Neural crest cell (in vitro differentiated cells): Measurements from ENCODE around the gene SLX4. TPM values are rescaled to one million over a fixed set of nuclear protein-coding genes. Genes with fewer than 3 reads are reported as not detected.

Source experiments
- DNase-seq: peaks from one replicate; pipeline ENCODE4 v3.0.0; 2021; ENCODE audit warnings: low read depth, mixed read lengths, low spot score
- H3K27ac Mint-ChIP-seq: one replicate; pipeline ENCODE4 v1.8.0; 2021; ENCODE audit warnings: mild to moderate bottlenecking, mixed read lengths; ENCODE audit not compliant: unreplicated experiment
- H3K27me3 Mint-ChIP-seq: 2 replicates; pipeline ENCODE4 v1.8.0; 2021; ENCODE audit warnings: low read depth, mild to moderate bottlenecking, mixed read lengths
- H3K36me3 Mint-ChIP-seq: 2 replicates; pipeline ENCODE4 v1.8.0; 2021; ENCODE audit warnings: low read depth, mild to moderate bottlenecking, mixed read lengths
- H3K4me1 Mint-ChIP-seq: 2 replicates; pipeline ENCODE4 v1.8.0; 2021; ENCODE audit warnings: mixed read lengths
- H3K4me3 Mint-ChIP-seq: one replicate; pipeline ENCODE4 v1.8.0; 2021; ENCODE audit warnings: mild to moderate bottlenecking, mixed read lengths
- H3K9me3 Mint-ChIP-seq: 2 replicates; pipeline ENCODE4 v1.8.0; 2021; ENCODE audit warnings: mixed read lengths
- total RNA-seq: library from RNA; stranded (reverse); gene quantifications from 2 replicates; pipeline ENCODE4 v1.2.1, GENCODE V29; 2021
- TF ChIP-seq, protein P1 (sequence below): fragments of 200-600 bp; sonication (generic); conservative IDR thresholded peaks from 2 replicates; pipeline ENCODE4 v1.5.0; 2021; ENCODE audit warnings: antibody characterized with exemption, mild to moderate bottlenecking

SLX4 gene
- total RNA-seq, 1 donor from 2014 or later = 17.7 TPM

GRCh38 chr16:3569851-3570250, 41.6 kb downstream of the SLX4 start:
- H3K27ac Mint-ChIP-seq = no peak overlapping the region
- H3K36me3 Mint-ChIP-seq = peaks cover 5% of the 10 kb centered on the region
- H3K4me3 Mint-ChIP-seq = no peak overlapping the region
- no peak for DNase-seq
- TF ChIP-seq, protein P1, sequence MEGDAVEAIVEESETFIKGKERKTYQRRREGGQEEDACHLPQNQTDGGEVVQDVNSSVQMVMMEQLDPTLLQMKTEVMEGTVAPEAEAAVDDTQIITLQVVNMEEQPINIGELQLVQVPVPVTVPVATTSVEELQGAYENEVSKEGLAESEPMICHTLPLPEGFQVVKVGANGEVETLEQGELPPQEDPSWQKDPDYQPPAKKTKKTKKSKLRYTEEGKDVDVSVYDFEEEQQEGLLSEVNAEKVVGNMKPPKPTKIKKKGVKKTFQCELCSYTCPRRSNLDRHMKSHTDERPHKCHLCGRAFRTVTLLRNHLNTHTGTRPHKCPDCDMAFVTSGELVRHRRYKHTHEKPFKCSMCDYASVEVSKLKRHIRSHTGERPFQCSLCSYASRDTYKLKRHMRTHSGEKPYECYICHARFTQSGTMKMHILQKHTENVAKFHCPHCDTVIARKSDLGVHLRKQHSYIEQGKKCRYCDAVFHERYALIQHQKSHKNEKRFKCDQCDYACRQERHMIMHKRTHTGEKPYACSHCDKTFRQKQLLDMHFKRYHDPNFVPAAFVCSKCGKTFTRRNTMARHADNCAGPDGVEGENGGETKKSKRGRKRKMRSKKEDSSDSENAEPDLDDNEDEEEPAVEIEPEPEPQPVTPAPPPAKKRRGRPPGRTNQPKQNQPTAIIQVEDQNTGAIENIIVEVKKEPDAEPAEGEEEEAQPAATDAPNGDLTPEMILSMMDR = no peak
- peaks cover 6% of the 10 kb centered on the region for H3K9me3 Mint-ChIP-seq
- no peaks in the 10 kb centered on the region for H3K27me3 Mint-ChIP-seq
- no peaks in the 10 kb centered on the region for H3K4me1 Mint-ChIP-seq

DNA sequence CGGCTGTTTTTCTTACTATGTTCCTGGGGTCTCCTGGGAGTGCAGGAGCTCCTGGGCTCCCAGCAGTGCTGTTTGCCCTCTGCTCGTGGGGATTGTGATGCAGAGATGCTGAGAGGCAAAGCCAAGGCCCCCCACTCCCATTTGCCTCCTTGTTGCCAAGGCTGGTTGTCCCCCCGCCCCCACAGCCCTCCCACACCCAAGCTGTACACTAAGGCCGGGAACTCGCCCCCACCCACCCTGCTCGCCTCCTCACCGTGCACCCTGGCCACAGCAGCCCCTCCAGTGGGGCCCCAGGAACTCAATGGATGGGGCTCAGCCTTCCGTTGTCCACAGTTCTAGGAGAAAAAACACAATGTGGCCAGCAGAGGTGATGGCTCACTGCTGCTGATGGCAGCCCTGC, 44.4 kb downstream of the SLX4 start:
- Mint-ChIP-seq H3K36me3 (peaks cover 5% of the 10 kb centered on the region), H3K9me3 (peaks cover 6% of the 10 kb centered on the region), H3K4me3 (no peak overlapping the region), H3K4me1 (no peaks in the 10 kb centered on the region), H3K27ac (no peak overlapping the region), H3K27me3 (no peaks in the 10 kb centered on the region)
- TF ChIP-seq, protein P1 = no peak
- no peak for DNase-seq

GRCh38 chr16:3564889-3565141, 46.6 kb downstream of the SLX4 start:
- no peaks in the 10 kb centered on the region for H3K36me3 Mint-ChIP-seq
- H3K4me1 Mint-ChIP-seq = no peaks in the 10 kb centered on the region
- TF ChIP-seq, protein P1 = no peak
- no peak for DNase-seq
- no peak overlapping the region for H3K27ac Mint-ChIP-seq
- H3K4me3 Mint-ChIP-seq = no peak overlapping the region
- no peaks in the 10 kb centered on the region for H3K27me3 Mint-ChIP-seq
- H3K9me3 Mint-ChIP-seq = no peaks in the 10 kb centered on the region

- Mint-ChIP-seq H3K36me3 (no peaks in the 10 kb centered on the region), H3K4me3 (no peak overlapping the region), H3K4me1 (no peaks in the 10 kb centered on the region), H3K27ac (no peak overlapping the region), H3K9me3 (no peaks in the 10 kb centered on the region), H3K27me3 (no peaks in the 10 kb centered on the region)
- DNase-seq = no peak
- TF ChIP-seq, protein P1 = no peak
These were observed 47.1 kb downstream of the SLX4 start for GRCh38 chr16:3564130-3564888.

DNA sequence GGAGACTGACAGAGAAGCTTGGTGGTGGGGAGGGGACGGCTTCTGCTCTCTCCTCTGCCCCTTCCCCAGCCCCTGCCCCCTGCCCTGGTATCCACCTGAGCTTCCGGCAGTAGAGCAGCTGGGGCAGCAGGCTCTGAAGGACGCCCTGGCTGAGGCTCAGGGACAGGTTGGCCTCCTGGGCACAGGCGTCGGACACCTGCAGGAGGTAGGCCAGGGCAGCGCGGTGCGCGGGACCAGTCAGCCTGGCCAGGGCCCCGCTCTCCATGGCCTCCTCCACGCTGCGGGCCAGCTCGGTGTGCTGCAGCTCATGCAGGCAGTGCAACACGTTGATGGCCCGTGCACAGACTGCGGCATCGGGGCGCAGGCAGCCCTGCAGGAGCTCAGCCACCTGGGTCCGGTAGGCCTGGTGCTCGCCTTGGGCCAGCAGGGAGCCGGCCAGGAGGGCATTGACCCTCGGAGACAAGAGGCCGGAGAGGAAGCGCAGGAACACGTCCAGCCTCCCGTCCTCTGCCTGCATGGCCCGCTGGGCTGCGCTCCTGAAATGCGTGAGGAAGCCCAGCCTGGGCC, 48.4 kb downstream of the SLX4 start:
- no peak overlapping the region for H3K27ac Mint-ChIP-seq
- H3K36me3 Mint-ChIP-seq = no peaks in the 10 kb centered on the region
- H3K27me3 Mint-ChIP-seq = no peaks in the 10 kb centered on the region
- no peak for DNase-seq
- no peaks in the 10 kb centered on the region for H3K4me1 Mint-ChIP-seq
- no peak overlapping the region for H3K4me3 Mint-ChIP-seq
- TF ChIP-seq, protein P1 = no peak
- H3K9me3 Mint-ChIP-seq = no peaks in the 10 kb centered on the region
